GM12891 (cell line): ENCODE results near the gene INPP5D.

Source experiments
- POLR2A ChIP-seq: IDR thresholded peaks from 2 replicates; pipeline ENCODE4 v1.6.1; 2011; ENCODE audit warnings: low read depth, low read length, control low read depth
- TAF1 ChIP-seq: IDR thresholded peaks from 2 replicates; pipeline ENCODE4 v1.6.1; 2011; ENCODE audit warnings: low read depth, low read length, control low read depth

GRCh38 chr2:233039212-233039845 lies 20.8 kb upstream of the INPP5D start:
- no peak for TF ChIP-seq TAF1
- no peak for TF ChIP-seq POLR2A
